GM12801 (cell line): Measurements from ENCODE around the gene USP34.

ENCODE experiments used
- TF ChIP-seq, protein P1 (sequence below): IDR thresholded peaks from one replicate; pipeline ENCODE4 v1.5.1; 2011; ENCODE audit warnings: control low read depth; ENCODE audit not compliant: insufficient read length; ENCODE audit errors: extremely low read depth

The USP34 gene

DNA sequence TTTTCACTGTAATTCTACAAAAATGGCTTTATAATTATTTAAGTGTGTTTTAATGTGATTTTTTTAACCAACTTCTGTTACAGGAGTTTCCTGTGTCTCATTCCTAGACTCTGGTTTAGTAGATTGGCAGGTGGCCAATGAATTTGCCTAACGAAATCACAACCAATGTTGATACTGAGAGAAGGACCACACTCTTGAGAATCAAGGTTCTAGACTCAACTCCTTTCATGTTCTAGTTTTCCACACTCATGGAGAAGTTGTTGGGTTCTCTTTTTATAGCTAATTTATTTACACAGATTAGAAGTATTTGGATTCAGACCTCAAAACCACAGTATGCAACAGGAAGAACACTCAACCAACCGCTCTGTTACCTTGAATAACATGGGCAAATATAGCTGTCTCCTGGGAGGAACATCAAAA, 22.6 kb upstream of the USP34 start:
- TF ChIP-seq, protein P1, sequence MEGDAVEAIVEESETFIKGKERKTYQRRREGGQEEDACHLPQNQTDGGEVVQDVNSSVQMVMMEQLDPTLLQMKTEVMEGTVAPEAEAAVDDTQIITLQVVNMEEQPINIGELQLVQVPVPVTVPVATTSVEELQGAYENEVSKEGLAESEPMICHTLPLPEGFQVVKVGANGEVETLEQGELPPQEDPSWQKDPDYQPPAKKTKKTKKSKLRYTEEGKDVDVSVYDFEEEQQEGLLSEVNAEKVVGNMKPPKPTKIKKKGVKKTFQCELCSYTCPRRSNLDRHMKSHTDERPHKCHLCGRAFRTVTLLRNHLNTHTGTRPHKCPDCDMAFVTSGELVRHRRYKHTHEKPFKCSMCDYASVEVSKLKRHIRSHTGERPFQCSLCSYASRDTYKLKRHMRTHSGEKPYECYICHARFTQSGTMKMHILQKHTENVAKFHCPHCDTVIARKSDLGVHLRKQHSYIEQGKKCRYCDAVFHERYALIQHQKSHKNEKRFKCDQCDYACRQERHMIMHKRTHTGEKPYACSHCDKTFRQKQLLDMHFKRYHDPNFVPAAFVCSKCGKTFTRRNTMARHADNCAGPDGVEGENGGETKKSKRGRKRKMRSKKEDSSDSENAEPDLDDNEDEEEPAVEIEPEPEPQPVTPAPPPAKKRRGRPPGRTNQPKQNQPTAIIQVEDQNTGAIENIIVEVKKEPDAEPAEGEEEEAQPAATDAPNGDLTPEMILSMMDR: no peak

- TF ChIP-seq, protein P1: no peak
These were observed 21.6 kb upstream of the USP34 start for GRCh38 chr2:61492476-61492875.

- TF ChIP-seq, protein P1: no peak
These were observed 14.4 kb upstream of the USP34 start for GRCh38 chr2:61485281-61485680.

DNA sequence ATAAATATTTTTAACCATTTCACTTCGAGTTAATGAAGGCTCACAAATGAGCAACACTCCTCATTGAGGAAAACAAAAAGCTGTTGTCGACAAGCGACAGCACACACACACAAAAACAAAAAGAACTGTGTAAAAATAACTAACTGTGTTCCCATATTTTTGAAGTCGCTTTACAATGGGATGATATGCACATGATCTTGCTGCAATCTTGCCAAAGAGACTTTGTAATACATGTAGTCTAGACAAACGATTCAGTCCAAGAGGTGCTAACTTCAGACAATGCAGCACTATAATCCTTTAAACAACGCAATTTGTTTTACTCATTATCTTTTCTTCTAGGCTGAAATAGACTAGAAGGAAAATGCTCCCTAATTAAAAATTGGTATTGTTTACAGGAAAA, 7.2 kb upstream of the USP34 start:
- TF ChIP-seq, protein P1: no peak

DNA sequence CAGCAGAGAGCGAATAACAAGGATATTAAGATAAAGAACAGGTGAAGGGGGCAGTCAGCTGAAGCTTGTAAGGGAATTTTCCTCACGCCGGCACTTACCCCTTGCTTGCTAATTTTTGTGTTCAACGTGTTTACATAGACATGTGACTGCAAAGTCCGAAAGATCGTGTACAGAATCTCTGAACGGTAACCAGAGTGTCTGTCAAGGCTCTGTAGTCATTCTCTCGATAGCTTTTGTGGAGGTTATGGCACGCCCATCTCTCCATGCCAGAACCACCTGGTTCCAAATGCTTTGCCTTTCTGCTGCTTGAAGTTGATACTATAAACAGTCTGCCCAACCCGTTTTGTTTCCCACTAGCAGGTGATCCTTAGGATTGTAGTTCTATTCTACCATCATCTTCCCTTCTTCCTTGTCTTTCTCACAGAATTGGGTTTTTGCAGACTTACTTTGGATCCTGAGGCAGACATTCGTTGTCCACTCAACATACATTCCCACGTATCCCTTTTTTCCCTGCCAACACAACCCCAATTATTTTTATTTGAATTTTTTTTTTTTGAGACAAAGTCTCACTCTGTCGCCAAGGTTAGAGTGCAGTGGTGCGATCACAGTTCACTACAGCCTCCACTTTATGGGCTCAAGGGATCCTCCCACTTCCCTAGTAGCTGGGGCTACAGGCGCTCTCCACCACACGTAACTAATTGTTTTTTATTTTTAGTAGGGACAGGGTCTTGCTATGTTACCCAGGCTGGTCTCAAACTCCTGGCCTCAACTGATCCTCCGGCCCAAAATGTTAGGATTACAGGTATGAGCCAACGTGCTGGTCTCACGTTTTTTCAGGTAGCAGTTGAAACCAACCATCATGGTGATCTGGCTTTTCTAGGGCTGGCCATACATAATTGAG, 1.3 kb upstream of the USP34 start:
- TF ChIP-seq, protein P1: no peak

DNA sequence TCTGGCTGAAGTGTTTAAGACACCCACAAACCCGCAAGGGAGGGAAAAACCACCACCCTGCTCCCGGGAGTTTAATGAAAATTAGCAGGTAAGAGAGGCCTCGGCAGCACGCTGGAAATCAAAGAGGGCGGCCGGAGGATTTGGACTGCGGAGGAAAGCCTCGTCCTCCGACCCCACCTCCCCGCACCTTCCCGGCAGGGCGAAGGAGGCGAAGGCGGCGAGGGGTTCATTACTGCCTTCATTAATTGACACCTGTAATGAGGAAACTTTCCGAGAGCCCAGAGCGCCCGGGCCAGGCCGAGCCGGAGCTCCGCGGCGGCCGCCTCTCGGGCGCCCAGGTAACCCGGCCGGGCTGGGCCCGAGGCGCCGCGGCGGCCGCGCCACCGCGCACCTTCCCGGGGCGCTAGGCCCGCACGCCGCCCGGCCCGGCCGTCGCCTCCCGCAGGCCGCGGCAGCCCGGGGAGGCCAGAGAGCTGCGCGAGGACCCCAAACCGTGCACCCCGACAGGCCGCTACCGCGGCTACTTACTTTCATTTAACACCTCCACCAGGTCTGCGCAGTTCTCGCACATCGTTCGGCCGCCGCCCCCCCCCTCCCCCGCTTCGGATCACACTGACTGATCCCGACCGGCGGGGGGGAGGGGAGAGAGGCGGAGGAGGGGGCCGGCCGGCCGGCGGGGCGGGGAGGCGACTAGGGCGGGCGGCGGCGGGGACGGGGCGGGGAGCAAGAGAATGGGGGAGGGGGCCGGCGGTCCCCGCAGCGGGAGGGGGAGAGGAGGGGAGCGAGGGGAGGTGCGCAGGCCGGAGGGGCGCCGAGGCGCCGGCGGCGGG, 550 bp downstream of the USP34 start:
- TF ChIP-seq, protein P1: no peak

DNA sequence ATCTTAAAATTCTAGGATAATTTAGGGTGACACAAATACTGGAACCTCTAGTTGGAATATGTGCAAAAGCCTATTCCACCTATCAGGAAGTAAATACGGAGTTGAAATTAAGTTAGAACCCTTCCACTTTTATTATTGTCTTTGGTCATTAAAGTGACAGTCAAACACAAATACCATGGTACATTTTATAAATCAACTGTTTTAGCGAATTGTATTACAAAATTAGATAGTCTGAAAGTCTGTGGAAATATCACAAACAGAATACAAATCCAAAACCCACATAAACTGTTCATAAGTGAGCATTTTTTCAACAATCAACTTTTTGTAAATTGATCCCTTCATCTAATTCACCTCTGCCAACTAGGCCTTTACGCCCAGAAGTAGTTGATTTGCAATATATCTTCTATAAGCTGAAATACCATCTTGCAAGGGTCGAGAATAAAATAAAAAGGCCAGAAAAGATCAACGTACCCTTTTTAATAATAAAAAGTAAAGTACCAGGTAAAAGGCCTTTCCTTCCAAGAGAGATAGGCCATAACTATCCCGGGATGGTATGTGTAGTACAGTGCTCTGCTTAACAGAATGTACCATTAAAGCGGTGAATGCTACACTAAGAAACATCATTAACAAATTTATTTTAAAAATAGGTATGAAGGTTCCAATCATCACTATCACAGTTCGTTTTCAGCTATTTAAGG, 1.3 kb downstream of the USP34 start:
- TF ChIP-seq, protein P1: no peak
